T-helper 1 cell (primary cell): ENCODE data around the gene IGFALS.

Source experiments
- DNase-seq, 5 donors: peaks; one replicate each; pipeline ENCODE4 v3.0.0-alpha.2; 2012 to 2020

Gene IGFALS

DNA sequence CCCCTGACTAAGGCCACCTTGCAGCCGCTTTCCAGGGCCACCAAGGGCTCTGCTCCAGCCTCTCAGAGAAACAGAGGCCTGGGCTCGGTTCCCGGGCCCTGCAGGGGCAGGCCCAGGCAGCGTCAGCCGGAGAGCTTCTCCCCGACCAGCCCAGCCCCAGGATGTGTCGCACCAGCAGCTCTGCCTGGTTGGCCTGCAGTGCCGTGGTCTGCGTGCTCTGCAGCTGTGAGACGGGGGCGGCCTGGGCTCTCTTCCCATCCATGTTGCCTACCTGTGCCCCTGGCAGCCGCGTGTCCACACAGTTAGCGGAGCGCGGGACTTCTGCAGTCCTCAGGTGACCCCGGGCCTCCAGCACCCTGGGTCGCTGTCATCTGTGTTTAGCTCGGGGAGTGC is 4.8 kb downstream of the IGFALS start:
- peak in 1 of 5 donors; percentile 1 for DNase-seq

DNA sequence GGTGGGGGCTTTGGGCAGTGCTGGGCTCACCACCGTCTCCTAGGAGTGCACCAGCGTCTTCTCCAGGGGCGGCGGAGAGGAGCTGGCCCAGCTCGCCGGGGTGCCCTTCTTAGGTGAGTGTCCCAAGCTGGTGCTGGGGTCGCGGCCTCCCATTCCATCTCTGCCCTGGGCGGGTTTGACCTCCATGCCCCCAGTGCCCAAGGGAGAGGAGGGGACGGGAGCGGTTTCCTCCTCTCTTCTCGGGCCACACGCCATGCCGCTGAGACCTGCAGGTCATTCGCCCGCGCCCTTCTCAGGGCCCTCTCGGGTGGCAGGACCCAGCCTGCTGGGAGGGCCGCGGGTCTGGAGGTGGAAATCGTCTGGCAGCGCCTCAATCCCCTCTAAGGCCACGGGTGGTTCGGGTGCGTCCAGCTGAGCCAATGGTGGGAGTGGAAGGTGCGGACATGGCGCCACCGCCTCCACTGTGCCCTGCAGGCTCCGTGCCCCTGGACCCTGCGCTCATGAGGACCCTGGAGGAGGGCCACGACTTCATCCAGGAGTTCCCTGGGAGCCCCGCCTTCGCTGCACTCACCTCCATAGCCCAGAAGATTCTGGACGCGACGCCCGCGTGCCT is 5.3 kb downstream of the IGFALS start:
- DNase-seq = peak in 2 of 5 donors; percentile 4 to 6

DNA sequence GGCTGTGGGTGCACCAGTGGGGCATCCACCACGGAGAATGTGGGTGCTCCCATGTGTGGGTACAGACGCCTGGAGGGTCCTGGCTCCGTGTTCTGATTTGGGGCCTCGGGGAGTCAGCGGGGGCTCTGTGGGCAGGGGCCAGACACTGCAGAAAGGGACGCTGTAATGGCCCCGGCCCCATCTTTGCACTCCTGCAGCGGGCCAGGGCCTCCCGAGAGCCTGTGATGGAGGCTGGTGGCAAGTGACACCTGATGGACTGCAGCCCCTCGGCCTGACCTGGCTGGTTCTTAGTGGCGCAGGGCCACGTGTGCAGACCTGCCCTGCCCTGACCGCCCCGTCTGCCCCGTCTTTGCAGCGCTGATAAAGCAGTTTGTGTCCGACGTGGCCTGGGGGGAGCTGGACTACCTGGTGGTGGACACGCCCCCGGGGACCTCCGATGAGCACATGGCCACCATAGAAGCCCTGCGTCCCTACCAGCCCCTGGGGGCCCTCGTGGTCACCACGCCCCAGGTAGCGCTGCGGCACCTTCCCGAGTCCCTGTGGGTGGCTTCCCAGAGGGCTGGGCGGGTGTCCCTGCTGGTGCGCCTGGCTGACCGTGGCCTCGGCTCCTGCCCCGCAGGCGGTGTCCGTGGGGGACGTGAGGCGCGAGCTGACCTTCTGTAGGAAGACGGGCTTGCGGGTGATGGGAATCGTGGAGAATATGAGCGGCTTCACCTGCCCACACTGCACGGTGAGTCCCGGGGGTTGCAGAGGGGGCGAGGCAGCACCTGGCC is 6.0 kb downstream of the IGFALS start:
- DNase-seq = no peak

DNA sequence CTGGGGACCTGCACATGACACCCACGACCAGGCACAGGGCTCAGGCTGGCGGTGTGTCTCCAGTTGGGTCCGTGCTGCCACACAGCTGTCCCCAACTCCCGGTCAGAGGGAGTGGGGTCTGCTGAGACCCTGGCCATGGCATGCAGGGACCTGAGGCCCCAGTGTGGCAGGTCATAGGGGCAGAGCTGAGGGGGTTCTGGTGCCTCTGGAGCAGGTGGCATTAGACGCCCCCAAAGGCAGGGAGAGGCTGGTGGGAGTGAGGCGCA is 6.5 kb downstream of the IGFALS start:
- no peak for DNase-seq

DNA sequence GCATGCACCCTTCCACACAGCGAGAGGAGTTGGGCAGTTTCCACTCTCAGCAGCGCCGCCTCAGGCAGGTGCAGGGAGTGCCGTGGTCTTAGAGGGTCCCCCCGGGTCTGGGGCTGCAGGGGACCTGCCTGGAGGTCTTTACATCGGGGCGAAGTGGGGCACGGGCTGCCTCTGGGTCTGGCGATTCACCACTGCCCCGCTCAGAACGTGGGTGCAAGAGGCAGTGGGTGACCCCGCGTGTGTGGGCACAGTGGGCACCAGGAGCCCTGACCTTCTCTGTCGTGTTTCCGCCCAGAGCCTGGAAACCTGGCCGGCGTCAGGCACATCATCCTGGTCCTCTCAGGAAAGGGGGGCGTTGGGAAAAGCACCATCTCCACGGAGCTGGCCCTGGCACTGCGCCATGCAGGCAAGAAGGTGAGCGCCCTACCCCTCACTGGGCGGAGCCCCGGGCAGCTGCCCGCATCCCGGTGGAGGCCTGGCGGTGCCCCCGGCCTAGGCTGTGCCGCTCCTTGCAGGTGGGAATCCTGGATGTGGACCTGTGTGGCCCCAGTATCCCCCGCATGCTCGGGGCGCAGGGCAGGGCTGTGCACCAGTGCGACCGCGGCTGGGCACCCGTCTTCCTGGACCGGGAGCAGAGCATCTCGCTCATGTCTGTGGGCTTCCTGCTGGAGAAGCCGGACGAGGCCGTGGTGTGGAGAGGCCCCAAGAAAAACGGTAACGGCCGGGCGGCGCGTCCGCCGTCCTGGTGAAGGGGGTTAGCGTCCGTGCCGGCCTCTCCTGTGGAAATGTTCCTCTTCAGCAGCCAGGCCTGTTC is 7.1 kb downstream of the IGFALS start:
- DNase-seq = peak in 2 of 5 donors; percentile 1 to 6

DNA sequence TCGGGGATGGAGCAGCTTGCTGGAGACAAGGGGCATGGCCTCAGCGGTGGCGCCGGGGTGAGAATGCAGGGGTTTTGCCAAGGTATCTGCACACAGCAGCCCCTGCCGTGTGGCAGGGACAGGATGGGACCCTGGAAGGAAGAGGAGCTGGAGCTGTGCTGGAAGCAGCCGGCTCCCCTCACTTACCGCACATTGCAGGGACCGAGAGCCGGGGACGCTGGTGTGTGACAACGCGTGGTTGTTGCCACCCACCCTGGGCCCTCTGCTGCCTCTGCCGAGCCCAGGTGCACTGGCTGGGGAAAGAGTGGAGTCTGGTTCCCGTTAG is 7.7 kb downstream of the IGFALS start:
- no peak for DNase-seq

DNA sequence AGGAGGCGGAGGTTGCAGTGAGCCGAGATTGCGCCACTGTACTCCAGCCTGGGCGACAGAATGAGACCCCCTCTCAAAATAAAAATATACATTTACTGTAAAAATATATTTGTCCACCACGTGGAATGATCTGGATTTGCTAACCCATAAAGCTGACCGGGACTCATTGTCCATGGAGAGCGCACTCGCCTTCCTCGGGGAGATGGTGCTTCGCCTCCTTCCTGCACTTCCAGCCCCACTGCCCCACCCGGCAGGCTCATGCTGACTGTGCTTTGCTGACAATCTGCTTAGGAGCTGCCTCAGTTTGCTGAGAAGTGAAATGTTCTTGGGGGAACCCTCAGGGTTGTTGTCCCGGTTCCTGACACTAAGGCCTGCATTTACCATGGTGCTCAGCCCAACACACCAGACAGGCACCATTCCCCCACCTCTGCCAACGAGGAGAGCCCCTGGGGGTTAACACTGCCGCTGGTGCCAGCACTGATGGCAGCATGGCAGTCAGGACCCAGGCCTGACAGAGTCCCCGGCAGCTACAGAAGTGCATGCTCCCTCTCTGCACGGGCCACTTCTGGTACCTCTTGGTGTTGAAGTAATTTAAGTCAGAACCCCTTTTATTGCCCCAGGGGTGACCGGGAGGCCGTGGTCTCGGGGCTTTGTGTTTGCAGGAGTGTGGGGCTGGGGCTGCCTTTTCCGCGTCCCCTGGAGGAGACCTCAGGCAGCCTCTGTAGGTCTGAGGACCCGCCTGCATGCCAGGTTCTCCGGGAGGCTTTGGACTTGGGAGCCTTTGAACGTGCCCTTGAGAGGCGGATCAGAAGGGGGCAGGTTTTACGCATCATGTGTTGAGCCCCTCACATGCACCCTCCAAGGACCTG is 8.3 kb downstream of the IGFALS start:
- no peak for DNase-seq

DNA sequence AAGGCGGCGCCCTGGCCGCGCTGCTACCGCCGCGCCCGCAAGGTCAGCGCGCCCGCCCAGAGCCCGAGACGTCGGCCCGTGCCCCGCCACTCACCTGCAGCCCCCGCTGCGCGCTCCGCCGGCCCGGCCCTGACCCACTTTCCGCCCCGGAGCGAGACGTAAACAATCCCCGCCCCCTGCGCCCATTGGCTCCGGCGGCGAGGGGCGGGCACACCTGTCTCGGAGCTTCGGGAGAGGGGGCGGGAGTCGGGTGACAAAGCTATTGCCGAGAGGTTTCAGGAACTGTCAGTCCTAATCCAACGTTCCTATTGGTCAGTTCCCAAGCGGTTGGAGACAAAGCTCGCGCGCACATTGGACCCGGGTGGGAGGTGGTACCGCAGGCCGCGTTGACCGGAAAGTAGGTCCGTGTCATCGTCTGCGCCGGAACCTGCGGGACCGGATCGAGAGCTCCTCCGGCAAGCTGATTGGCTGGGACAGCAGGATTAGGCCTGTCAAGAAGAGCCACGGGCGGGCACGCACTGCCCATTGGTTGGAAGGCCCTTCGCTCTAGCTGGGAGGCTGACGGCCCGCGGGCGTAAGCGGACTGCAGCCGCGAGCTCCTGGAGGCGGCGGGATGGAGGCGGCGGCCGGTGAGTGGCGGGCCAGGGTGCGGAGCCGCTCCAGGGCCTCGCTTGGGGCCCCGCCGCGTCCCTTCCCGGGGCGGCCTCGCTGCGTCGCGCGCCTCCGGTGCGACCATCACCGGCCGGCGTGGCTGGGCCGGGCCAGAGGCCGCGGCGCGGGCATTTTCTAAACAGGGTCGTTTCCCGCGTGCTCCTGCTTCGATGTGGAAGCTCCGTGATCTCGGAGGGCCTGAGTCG is 10.9 kb downstream of the IGFALS start, which contains the start of the genes NUBP2 and SPSB3:
Gene NUBP2 (plus strand): TSS at position 553 of the 857 bp plus-strand sequence. CDS start 61 bp downstream, at position 614.
Gene SPSB3 (minus strand): TSS at position 164 of the 857 bp plus-strand sequence. CDS start 1,088 bp downstream, outside the sequence.
- peak; percentile 97 to 100 (median 98) for DNase-seq

DNA sequence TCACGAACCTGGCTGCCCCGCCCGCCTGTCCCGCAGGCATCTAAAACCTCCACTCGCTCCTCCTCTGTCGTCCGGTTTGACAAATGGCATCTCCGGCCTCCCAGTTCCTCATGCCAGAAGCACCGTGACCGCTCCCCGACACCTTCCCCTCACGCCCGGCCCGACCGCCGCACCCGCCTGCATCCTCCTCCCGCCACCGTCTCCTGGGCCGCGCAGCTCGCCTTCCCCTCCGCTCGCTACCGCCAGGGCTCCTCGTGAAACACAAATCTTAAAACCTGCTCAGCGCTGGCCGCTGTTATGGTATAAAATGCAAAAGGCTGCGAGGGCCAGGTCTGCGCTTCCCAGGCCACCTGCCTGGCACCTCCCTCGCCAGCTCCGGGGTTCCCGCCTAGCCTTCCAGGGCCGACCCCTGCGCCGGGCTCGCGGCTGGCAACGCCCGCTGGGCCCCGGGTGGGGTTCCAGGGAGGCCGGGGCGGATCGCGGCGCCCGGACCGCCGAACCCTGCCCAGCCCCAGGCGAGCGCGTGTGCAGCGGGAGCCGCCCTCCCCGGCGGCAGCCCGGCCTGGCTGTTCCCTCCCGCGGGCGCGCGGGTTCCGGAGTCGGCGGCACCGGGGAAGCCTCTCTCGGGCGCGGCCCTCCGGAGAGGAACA is 11.6 kb downstream of the IGFALS start:
- peak in 4 of 5 donors; percentile 21 to 34 (median 24) for DNase-seq

DNA sequence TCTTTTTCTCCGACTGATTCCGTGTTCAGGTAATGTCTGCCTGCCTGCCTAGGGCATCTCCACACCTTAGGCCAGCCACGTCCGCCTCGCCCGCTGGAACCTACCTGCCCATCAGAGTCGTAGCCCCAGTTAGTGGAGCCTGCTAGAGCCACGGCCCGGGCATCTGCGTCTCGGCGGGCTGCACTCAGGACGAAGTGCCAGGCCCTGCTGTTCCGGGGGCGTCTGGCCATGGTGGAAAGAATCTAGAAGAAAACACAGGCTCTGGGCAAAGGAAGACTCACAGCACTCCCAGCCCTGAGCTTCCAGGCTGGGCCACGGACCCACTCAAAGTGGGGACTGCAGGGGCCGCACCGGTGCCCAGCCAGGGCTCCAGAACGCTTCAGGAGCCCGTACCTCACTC is 12.3 kb downstream of the IGFALS start:
- peak in 1 of 5 donors; percentile 9 for DNase-seq

DNA sequence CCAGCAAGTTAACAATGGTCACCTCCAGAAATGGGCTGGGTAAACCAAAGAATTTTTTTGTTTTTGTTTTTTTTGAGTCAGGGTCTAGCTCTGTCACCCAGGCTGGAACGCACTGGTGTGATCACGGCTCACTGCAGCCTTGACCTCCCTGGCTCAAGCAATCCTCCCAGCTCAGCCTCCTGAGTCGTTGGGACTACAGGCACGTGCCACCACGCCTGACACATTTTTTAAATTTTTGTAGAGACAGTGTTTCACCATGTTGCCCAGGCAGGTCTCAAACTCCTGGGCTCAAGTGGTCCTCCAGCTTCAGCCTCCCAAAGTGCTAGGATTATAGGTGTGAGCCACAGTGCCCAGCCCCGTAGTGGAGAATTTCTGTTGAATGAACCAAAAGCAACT is 12.8 kb downstream of the IGFALS start:
- DNase-seq = no peak

DNA sequence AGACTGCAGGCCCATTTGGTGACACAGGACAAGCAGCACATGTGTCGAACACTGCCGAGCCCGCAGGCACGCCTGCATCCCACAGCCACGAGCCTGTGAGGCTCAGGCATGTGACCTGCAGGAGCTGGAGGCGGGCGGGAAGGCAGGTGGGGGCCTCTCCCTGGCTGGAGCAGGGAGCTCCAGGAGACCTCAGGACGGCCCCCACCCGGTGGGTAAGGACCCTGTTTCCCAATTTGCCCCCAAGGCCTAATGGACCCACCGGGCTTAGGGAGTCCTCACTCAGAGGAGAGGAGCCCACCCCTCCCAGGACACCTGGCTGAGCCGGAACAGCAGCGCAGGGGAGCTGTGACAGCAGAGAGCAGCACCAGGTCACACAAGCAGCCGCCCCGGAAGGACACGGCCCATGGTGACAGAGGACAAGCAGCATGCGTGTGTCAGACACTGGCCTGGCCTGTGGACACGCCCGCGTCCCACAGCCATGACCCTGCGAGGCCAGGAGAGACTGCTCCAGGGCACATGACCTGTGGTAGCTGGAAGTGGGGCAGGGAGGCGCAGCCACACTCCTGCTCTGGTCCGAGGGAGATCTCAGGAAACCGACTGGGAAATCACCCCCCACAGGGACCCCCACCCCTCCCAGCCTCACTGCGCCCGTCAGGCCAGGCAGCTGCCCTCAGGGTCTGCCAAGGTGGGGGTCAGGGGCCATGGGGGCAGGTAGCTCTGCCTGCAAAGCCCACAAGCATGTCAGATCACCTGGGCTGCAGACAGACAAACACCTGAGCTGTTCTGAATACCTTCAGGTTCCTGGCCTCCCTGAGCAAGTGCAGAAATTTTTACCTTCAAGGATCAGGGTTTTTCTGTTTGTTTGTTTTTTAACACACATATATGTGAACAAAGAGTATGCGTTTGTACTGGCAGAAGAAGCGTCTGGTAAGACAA is 13.5 kb downstream of the IGFALS start:
- peak in 2 of 5 donors; percentile 2 to 12 for DNase-seq

DNA sequence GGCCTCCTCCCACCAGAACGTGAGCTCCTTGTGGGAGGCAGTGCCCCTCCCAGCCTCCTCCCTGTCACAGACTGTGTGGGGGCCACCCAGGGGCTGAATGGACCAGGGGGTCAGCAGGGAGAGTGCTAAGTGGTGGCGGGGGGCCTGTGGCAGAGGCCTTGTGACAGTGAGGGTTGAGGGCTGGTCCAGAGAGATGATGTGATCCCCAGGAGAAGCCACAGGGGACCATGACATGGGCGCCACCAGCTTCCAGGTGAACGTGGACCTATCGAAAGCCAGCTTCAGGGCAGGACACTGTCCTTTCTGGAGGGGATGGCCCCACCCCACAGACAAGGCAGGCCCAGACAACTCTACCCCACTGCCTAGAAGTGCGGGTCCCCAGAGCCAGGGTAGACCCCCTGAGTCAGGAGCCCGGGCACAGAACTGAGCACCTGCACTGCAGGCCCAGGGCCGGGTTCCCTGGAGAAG is 14.2 kb downstream of the IGFALS start:
- DNase-seq = peak in 2 of 5 donors; percentile 5

DNA sequence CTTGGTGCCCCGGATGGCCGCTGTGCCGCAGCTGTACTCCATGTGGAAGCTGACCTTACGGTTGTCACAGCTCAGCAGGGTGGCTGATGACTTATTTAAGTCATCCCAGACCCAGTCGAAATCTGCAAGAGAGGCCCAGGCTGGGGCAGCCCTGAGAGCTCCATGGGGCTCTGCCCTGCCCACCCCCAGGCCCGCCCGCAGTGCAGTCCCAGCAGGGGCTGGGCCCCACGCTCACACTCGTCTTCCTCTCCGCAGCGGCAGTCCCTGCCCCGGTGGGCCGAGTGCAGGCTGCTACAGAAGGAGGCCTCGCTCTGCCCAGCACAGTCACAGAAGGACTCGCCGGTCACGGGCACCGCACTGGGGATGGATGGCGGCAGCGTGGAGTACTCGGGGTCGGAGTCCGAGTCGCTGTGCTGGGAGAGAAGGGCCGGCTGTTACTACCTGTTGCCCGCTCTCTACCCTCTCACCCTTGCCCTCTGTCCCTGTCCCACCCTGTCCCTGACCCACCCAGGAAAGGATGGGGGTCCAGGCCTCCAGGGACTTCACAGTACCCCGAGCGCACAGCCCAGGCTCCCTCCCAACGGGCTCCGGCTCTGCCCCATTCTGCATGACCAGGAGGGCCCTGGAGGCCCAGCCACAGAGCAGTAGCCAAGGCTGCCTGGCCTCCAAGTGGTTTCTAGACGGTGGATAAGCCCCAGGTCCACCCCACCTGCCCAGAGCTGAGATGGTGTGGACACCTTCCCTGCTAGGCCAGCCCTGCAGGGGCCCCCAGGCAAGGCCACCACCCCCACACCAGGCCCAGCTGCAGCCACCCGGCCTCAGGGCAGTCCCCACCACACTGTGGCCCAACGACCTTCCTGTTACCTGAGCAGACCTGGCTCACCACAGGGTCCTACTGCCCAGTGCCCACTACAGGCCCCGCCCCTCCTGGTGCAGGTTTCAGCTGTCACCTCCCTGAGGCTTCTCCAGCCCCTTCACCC is 15.0 kb downstream of the IGFALS start:
- DNase-seq = peak in 2 of 5 donors; percentile 2 to 10

DNA sequence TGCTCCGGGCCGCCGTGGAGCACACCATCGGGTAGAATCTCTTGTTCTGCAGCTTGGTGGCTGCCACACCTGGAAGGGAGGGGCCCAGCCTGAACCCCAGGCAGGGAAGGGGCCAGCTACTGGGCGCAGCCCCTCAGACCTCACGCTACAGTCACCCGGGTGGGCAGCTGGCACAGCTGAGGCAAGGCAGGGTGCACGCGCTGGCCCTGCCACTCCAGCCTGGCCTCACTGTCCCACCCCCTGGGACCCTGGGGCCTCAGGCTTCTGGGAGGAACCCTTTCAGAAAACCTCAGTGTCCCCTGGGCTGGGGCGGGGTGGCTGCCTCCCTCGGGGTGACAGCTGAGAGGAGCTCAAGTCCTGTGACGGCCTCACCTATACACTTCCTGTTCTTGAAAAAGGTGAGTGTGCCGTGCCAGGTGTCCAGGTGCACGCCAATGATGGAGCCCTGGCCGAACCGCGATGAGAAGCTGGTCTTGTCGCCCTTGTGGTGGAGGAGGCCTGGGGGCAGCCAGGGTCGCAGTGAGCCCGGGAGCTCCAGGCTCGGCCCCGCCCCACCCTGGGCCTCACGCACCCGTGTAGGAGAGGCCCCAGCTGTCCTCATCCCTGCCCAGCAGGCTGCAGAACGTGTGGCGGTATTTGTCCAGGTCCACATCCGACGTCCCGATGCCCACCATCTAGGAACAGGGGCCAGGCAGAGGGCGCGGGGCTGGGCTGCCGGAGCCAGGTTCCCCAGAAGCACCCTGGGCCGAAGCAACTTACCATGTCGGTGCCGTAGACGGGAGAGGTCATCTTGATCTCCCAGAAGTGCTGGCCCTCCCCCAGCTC is 15.9 kb downstream of the IGFALS start:
- DNase-seq = peak in 1 of 5 donors; percentile 10

DNA sequence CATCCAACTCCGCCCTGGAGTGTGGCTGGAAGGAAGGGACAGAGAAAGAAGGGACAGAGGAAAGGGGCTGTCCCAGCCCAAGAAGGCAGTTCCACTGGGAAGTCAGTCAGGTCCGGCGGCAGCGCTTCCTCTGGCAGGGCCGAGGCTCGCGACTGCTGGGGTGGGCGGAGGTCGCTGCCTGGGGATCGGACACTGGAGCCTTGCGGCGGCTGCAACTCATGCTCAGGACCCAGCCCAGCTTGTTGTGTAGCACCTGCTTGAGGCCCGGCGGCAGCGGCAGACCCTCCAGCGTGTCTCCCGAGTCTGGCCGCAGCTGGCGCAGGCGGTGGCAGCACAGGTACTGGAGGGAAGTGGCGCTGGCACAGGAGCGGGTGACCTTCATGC is 16.5 kb downstream of the IGFALS start:
- peak in 1 of 5 donors; percentile 1 for DNase-seq

DNA sequence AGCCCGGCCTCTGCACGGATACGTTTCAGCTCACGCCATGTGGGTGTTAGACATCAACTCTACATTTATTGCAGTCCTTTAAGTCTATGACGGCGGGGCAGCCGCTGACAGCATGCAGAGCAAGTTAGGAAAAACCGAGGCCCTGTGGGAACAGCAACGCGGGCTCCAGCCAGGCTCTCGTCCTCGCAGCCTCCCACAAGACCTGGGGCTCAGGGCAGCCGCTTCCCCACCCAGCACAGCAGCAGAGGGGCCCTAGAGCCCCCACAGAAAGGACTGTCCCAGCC is 16.9 kb downstream of the IGFALS start:
- no peak for DNase-seq
